BE2C (cell line): ENCODE measurements around the gene CCDC71L.

Experiments used
- DNase-seq: peaks from one replicate; pipeline ENCODE4 v3.0.0-alpha.2; 2020
- H3K27me3 ChIP-seq: fragments of 250-450 bp; sonication (Bioruptor Pico); 2 replicates; pipeline ENCODE4 v1.5.1; 2020; ENCODE audit warnings: mild to moderate bottlenecking
- H3K36me3 ChIP-seq: fragments of 250-450 bp; sonication (Bioruptor Pico); 2 replicates; pipeline ENCODE4 v1.5.1; 2020; ENCODE audit warnings: mild to moderate bottlenecking
- H3K4me1 ChIP-seq: fragments of 250-450 bp; sonication (Bioruptor Pico); 2 replicates; pipeline ENCODE4 v1.5.1; 2020
- H3K4me3 ChIP-seq: 2 replicates; pipeline ENCODE4 v1.5.1; 2011; ENCODE audit warnings: low read depth, low read length
- H3K9me3 ChIP-seq: fragments of 250-450 bp; sonication (Bioruptor Pico); 2 replicates; pipeline ENCODE4 v1.5.1; 2020
- TF ChIP-seq, protein P1 (sequence below): IDR thresholded peaks from 2 replicates; pipeline ENCODE4 v1.5.1; 2012; ENCODE audit warnings: mild to moderate bottlenecking, low read depth, low read length

CCDC71L gene

DNA sequence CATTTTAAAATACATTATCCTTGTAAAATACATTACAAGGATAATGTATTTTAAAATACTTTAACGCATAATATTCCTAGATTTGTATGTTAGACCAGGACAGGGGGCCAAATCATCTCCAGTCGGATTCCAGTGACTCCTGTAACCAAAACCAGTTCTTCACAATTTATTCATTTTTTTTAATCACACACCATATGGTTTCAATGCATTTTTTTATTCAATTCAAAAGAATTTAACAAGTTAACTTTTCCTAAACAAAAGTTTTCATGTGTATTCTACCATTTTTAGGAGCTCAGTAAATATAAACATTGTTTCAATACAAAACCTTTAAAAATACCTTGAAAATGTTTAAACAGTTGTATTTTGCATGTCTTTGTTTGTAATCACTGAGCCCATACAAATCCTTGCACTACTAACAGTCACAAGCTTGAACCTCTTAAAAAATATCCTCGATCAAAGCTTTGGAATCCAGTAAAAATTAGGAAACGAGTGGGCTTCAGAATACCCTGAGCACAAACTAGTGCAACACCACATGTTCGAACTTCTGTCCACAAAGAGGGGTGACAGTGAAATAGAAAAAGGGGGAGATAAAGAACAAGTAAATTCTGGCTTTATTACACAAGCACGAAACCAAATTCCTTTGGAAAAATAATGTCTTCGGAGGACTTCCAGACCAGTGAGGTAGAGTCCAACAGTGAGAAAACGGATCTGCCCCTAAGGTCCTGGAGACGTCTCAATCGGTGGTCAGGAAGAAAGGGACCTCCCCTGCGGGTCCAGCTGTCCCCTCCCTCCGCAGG is 1.6 kb downstream of the CCDC71L start:
- H3K9me3 ChIP-seq = no peaks in the 10 kb centered on the region
- TF ChIP-seq, protein P1, sequence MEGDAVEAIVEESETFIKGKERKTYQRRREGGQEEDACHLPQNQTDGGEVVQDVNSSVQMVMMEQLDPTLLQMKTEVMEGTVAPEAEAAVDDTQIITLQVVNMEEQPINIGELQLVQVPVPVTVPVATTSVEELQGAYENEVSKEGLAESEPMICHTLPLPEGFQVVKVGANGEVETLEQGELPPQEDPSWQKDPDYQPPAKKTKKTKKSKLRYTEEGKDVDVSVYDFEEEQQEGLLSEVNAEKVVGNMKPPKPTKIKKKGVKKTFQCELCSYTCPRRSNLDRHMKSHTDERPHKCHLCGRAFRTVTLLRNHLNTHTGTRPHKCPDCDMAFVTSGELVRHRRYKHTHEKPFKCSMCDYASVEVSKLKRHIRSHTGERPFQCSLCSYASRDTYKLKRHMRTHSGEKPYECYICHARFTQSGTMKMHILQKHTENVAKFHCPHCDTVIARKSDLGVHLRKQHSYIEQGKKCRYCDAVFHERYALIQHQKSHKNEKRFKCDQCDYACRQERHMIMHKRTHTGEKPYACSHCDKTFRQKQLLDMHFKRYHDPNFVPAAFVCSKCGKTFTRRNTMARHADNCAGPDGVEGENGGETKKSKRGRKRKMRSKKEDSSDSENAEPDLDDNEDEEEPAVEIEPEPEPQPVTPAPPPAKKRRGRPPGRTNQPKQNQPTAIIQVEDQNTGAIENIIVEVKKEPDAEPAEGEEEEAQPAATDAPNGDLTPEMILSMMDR = no peak
- DNase-seq = no peak

DNA sequence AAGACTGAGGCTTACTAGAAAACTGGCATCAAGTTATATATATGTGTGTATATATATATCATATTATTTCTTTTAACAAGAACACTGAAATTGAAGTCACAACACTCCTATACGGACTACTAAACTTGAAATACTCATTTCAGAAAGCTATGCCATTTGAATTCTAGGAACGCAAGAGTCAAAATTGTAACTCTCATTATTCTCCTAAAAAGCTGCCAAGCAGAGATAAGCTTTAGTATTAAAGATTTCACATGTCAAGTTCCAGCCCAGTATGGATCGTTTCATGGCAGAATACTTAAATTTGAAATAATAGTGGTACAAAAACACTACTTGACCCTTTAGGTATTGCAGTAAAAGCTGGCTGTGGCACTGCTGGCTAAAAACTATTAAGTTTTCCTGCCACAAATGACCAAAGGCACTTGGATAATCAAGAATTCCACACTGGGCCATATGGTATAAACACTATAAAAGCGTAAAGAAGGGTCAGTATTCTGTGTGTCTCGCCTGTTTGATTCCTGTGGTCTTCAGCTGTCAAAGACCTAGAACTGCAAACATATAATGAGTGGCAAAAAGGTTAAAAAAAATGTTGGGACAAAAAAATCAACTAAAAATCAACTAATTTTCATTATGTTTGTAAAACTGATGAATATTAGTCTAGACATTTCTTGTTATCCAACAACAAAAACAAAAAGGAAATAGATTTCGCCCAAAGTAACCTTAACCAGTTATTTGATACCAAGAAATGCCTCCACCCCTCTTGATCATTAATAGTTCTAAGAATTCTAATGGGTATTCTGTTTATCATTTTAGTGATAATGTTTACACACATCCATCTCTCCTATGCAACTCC is 2.4 kb downstream of the CCDC71L start:
- DNase-seq = no peak
- Histone ChIP-seq H3K4me1 (no peaks in the 10 kb centered on the region), H3K36me3 (no peaks in the 10 kb centered on the region), H3K27me3 (no peaks in the 10 kb centered on the region), H3K4me3 (peak overlapping the region; percentile 71), H3K9me3 (no peaks in the 10 kb centered on the region)
- TF ChIP-seq, protein P1 = no peak

More for the DNA sequence above, 1.6 kb downstream of the CCDC71L start:
- Histone ChIP-seq H3K36me3 (no peaks in the 10 kb centered on the region), H3K27me3 (no peaks in the 10 kb centered on the region), H3K4me1 (no peaks in the 10 kb centered on the region), H3K4me3 (peak overlapping the region; percentile 71)

- Histone ChIP-seq H3K36me3 (no peaks in the 10 kb centered on the region), H3K4me1 (no peaks in the 10 kb centered on the region), H3K9me3 (no peaks in the 10 kb centered on the region), H3K4me3 (no peak overlapping the region; the same call in 1 of the 2 replicates), H3K27me3 (no peaks in the 10 kb centered on the region)
- no peak for DNase-seq
- TF ChIP-seq, protein P1 = no peak
Observed at GRCh38 chr7:106657085-106657991, 3.6 kb downstream of the CCDC71L start.

DNA sequence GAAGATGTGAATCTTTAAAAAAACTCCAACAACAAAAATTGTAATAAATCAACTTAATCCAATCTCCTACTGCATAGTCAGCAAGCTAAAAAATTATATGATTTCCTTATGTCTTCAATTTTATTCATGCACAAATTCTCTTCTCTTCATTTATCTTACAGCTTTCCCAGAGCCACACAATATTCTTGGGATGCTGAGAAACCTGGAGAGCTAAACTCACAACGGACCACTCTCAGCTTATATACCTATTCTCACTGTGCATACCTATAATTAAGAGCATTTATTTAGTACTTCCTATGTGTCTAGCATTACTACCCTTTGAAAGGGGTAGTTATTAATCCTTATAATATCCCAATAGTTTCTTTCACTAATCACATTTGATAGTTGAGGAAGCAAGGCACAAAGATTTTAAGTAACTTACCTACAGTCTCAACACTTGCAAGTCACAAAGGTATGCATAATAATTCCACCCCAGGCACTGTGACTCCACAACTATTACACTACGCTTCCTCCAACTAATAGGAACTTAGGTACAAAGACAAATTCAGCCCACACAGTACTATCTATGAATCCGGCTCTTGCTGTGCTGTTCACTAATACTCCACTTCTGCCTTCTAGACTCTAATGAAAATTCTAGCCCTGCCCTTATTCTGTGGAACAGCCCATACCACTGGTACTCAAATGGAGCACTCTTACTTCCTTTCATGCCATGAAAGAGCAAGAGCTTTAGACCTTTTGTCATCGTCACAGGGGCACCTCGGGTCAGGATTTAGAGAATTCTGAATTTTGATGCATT is 5.1 kb downstream of the CCDC71L start:
- Histone ChIP-seq H3K36me3 (no peaks in the 10 kb centered on the region), H3K9me3 (no peaks in the 10 kb centered on the region), H3K27me3 (no peaks in the 10 kb centered on the region), H3K4me3 (no peak overlapping the region), H3K4me1 (no peaks in the 10 kb centered on the region)
- no peak for DNase-seq
- TF ChIP-seq, protein P1 = no peak

- H3K4me3 ChIP-seq = no peak overlapping the region
- DNase-seq = no peak
- no peaks in the 10 kb centered on the region for H3K36me3 ChIP-seq
- H3K27me3 ChIP-seq = no peaks in the 10 kb centered on the region
- TF ChIP-seq, protein P1 = no peak
- no peaks in the 10 kb centered on the region for H3K4me1 ChIP-seq
- no peaks in the 10 kb centered on the region for H3K9me3 ChIP-seq
Observed at GRCh38 chr7:106653488-106653887, 7.5 kb downstream of the CCDC71L start.
